Epidermal melanocyte (primary cell): ENCODE results near the gene DNAH10.
"Not testable (repeated sequence)": the region's sequence is repeated elsewhere in the genome, so short reads cannot be mapped to it uniquely, and the experiment has no call there.

Source experiments
- DNase-seq: peaks from one replicate; pipeline ENCODE4 v3.0.0; 2011; ENCODE audit warnings: low spot score; ENCODE audit not compliant: insufficient read length

DNAH10 gene

DNA sequence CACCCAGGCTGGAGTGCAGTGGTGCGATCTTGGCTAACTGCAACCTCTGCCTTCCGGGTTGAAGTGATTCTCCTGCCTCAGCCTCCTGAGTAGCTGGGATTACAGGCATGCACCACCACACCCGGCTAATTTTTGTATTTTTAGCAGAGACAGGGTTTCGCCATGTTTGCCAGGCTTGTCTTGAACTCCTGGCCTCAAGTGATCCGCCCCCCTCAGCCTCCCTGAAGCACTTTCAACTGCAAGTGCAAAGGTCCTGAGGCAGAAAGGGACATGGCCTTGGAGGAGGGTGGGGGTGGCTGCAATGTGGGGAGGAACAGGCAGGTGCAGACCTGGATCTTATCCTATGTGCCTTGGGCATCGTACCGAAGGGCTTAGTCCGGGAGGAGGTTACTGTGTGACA lies 27.3 kb downstream of the DNAH10 start:
- not testable (repeated sequence) for DNase-seq

DNA sequence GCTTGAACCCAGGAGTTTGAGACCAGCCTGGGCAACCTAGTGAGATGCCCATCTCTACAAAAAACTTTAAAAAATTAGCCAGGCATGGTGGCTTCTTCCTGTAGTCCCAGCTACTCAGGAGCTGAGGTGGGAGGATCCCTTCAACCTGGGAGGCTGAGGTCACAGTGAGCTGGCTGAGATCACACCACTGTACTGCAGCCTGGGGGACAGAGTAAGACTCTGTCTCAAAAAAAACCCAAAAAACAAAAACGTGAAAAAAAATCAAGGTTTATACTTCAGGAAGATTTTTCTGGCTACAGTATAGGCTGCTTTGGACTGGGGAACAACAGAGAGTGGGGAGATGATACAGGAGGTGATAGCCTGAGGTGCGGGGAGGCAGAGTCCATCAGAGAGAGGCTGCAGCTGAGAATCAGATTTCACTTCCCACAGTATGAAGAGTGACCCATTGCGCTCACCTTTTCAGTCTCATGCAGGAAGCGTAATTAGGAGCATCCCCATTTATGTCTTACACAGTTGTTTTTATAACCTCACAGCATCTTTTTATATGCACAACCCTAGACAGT lies 28.9 kb downstream of the DNAH10 start:
- DNase-seq = no peak

DNA sequence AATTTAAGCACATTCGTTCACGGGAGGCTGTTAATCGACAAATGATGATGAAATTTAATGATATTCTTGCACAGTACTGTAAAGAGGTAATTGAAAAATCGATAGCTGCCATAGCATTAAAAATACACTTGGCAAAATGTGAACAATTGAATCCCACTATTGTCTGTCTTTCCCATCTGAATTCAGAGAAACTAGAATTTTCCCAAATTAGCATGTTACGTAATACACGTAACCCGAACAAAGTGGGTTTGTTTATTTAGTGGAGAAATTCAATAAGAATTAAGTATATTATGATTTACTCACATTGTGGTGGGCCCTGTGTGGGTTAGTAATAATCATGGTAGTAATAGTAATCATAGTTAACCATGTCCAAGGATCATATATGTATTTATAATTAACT lies 31.9 kb downstream of the DNAH10 start:
- no peak for DNase-seq

DNA sequence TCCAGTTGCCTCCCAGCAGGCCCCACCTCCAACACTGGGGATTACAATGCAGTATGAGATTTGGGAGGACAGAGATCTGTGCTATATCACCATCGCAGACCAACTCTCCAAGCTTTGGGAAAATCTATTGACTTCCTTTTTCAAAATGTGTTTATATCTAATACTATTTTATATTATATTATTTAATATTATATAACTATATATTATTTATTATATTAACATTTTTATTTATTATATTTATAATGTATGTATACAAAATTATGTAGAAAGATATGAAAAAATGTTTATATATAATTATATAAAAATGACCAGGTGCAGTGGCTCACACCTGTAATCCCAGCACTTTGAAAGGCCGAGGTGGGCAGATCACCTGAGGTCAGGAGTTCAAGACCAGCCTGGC lies 36.4 kb downstream of the DNAH10 start:
- DNase-seq = no peak

DNA sequence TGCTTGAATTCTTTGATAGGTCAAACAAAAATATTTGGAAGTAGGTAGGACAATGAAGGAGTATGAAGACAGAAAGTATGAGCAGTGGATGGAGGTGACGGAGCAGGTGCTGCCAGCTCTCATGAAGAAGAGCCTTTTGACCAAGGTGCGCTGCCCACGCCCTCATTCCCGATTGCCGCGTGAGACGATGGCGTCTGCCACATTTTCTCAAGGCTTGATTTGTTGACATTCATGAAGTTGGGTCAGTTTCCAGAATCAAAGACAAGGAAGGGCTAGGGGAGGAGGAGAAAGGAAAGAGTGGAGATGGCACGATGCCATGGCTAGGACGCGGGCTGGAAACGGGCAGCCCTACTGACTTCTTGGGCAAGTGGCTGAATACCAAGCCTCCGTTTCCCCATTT lies 37.1 kb downstream of the DNAH10 start:
- DNase-seq = no peak

DNA sequence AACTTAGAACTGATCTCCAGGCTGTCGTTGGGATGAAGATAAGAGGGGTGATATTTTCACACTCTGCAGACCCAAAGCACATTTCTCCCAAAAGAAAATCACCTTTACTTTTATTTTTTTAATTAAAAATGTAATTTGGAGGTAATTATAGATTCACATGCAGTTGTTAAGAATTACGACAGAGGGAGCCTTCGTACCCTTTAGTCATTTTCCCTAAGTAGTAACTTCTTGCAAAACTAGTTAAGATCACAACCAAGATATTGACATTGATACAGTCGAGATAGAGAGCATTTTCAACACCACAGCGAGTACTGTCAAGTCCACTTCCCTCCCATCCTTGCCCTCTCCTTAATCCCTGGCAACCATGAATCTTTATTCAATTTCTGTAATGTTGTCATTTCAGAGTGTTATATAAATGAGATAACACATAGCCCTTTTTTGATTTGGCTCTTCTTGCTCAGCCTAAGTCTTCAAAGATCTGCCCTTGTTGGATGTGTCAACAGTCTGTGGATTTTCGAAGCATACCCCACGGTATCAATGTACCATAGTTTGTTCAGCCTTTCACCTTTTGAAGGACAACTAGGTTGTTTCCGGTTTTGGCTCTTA lies 39.6 kb downstream of the DNAH10 start:
- no peak for DNase-seq

DNA sequence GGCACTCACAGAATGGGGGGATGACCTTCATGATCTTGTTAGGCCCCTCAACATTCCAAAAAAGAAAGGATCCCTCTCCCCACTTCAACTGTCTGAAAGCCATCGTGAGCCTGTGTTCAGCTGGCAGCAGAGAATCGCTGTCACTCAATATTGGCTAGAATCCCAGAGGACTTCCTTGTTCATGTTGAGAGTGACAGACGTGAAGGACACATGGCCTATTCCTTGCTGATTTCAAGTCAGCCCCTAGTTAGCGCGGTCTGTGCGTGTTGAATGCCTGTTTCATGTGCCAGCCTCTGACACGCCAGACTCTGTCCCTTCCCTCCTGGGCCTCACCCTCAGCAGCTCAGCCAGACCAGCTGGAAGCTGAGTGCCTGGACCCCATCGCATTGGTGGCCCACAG lies 43.1 kb downstream of the DNAH10 start:
- no peak for DNase-seq

DNA sequence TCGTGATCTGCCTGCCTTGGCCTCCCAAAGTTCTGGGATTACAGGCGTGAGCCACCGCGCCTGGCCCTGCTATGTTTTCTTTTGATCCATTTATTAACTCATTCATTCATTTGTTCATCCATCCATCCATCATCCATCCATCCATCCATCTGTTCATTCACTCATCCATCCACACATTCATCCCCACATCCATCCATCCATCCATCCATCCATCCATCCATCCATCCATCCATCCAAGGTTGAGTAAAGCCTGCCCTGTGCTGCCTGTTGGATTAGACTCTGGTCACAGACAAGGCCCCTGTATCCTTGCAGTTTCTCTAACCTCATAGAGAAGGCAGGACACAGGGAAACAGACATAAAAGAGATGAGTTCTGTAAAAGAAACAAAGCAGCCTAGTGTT lies 44.9 kb downstream of the DNAH10 start:
- no peak for DNase-seq

DNA sequence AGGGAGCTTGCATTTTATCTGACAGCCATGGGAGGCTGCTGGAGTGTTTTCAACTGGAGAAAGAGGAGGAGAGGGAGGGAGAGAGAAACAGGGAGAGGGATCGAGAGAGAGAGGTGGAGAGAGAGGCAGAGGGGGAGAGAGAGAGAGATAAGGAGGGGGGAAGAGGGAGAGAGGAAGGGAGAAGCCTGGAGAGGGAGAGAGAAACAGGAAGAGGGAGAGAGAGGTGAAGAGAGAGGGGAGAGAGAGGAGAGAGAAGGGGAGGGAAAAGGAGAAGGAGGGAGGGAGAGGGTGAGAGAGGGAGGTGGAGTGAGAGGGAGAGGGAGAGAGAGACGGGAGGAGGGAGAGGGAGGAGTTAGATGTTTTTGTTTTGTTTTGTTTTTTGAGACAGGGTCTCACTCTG lies 45.6 kb downstream of the DNAH10 start:
- DNase-seq = no peak

DNA sequence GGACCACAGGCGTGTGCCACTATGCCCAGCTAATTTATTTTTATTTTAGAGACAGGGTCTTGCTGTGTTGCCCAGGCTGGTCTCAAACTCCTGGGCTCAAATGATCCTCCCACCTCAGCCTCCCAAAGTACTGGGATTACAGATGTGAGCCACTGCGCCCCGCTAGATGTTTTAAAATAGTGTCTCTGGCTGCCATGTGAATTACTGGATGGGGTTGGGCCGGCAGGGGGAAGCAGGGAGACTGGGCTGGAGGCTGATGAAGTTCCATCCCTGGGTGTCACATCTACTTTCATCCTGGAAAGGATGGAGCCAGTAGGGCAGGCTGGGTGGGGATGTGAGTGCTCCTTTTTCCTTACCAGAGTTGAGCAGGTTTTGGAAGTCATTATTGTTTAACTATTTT lies 46.1 kb downstream of the DNAH10 start:
- DNase-seq = no peak

DNA sequence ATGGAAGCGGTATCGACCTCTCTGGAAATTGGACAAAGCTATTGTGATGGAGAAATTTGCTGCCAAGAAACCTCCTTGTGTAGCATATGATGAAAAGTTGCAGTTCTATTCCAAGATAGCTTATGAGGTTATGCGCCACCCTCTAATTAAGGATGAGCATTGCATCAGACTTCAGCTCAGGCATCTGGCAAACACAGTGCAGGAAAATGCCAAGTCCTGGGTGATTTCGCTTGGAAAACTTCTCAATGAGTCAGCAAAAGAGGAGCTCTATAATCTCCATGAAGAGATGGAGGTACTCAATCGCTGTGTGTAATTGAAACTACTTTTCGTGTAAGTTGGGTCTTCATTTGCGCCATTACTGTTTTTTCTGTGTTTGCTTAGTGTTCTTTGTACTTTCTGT lies 51.2 kb downstream of the DNAH10 start:
- no peak for DNase-seq

DNA sequence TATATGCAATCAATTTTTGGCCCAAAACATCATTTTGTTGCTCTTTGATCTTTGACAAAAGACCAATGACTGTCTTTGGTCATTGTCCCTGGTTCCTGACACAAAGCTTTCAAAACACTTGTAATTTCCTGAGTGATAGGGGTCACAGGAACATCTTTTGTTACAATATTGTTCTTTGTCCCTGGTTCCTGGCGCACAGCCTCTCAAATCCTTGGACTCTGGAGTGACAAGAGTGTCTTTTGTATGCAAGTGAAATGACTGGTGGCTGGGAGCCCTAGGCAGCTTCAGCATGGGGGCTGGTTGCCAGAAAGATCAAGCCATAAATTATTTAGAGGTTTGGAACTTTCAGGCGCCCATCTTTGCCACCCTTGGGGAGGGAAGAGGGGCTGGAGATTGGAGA lies 53.9 kb downstream of the DNAH10 start:
- no peak for DNase-seq

DNA sequence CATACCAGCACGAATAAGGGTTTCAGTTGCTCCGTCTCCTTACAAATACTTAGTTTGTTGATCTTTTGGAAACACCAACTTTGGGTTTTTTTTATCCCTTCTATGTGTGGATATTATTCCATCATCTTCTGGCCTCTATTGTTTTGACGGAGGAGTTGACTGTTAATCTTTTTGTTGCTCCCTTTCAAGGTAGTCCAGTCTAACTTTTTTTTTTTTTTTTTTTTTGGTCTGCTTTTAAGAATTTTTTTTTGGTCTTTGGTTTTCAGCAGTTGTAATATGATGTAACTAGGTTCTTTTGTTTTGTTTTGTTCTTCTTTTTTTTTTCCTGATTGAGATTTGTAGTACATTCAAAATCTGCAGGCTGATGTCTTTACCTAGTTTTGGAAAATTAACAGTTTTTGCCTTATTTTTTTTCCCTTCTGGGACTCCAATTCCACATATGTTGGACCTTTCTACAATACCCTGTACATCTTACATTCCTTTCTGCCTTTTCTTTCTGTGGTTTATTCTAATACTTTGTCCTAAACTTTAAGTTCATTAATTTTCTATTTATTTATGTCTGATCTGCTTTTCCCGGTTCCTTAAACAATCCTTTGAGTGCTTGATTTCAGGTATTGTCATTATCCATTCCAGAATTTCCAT lies 54.9 kb downstream of the DNAH10 start:
- DNase-seq = no peak

DNA sequence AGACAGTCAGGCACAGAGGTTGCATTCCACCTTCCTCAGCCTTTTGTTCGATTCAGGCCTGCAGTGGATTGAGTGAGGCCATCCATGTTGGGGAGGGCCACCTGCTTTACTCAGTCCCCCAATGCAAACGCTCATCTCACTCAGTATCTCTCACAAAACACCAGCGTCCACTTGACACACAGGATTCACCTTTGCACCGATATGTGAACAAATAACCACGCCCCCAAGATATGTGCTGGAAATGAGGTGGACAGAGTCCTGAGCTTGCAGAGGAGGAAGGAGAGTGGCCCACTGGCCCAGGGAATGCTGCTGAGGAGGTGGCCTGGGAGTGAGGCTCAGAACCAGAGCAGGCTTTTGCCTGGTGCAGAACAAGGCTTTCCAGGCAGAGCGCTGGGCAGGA lies 60.7 kb downstream of the DNAH10 start:
- no peak for DNase-seq

DNA sequence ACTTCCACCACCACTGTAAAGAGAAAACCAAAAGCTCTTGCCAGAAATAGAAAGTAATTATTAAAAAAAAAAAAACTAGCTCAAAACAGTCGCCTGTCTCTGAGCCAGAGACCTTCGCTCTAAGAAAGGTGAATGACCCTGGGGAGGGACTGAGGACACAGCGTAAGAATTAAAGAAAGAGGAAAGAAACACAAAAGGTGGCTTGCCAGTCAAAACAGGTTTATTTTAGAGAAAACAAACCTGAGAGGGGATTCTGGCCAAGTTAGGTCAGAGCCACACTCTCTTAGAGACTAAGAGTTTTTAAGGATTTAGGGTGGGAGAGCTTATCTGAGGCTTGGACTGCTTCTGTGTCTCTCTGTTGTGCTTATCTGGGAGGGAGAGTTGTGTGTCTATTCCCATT lies 66.0 kb downstream of the DNAH10 start:
- DNase-seq = no peak

DNA sequence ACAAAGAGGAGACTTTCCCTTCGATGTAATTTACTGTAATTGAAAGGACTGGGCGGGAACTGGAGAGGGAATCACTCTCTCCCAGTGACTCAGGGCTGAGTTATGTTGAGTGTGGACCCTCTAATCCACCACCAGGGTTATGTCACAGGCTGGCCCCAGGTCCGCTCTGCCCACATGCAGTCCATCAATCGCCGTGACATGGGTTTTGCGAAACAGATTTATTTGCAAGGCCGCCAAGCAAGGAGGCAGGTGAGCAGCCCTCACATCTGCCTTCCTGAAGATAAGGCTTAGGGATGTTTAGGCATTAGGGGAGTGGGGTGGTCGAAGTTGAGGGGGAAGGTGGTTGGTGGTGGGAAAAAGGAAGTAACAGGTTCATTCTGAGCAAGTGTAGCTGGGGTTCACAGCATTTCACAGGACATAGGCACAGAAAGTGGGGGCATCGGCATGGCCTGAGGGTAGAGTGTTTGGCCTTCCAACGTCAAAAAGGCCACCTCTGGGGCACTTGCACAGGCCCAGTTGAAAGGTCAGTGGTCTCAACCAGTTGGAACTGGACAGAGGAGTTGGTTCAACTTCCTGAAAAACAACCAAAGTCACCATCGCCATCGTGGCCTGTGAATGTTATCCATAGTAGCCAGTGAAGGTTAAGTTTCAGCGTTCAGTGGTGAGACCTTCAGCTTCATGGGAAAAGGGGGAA lies 66.9 kb downstream of the DNAH10 start:
- DNase-seq = no peak

DNA sequence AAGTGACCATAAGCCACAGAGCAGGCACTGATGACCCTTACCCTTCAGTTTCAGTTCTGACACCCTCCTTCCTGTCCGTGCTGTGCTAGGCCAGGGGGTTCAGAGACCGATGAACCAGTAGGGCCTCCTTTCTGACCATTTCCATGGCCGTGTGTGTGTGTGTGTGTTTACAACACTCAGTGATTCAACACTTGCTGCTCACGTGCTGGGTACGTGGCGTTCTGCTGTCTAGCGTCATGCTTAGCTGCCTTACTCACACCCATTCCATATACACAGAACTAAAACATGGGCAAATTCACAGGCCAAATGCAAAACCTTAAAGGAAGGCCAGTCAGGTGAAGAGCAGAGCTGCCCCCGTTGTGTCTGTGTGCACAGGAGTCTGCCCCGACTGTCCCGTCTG lies 67.5 kb downstream of the DNAH10 start:
- DNase-seq = no peak

DNA sequence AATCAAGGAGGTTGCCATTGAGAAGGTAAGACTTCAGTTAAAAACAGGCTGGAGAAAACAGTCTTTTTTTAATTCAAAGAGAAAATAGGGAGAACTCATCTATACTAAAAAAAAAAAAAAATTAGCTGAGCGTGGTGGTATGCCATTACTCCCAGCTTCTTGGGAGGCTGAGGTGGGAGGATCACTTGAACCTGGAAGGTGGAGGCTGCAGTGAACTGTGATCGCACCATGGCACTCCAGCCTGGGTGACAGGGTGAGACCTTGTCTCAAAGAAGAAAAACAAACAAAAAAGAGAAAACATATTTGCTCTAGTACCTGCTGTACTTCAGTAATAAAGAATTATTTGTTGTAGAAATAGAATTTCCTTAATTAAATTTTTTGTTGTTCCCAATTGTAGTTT lies 68.6 kb downstream of the DNAH10 start:
- no peak for DNase-seq

DNA sequence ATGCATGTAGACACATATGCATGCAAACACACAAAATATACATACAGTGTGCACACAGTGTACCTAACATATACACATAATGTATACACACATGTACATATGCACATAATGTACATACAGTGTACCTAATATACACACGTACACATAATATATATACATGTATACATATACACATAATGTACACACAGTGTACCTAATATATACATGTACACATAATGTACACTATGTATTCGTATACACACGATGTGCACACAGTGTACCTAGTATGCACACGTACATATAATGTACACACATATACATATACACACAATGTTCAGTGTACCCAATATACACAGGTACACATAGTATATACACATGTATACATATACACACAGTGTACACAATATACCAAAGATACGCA lies 70.0 kb downstream of the DNAH10 start:
- DNase-seq = no peak

DNA sequence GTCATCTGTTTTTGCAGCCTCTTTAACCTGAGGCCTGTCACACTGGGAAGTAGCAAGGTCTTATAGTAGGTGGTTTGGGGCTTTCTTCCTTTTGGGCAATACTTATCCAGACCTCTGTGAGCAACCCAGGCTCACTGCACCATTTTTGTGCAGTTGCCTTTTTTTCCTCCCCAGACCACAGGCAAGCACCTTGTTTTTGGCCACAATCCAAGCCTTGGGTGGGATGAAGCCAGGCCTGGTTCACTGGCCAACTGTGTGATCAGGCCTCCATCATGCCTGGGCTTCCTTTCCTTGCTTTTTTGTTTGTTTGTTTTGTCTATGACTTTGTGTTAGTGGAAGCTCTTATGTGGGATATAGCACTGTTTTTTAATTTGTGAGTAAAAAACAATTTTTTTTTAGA lies 71.7 kb downstream of the DNAH10 start:
- no peak for DNase-seq

DNA sequence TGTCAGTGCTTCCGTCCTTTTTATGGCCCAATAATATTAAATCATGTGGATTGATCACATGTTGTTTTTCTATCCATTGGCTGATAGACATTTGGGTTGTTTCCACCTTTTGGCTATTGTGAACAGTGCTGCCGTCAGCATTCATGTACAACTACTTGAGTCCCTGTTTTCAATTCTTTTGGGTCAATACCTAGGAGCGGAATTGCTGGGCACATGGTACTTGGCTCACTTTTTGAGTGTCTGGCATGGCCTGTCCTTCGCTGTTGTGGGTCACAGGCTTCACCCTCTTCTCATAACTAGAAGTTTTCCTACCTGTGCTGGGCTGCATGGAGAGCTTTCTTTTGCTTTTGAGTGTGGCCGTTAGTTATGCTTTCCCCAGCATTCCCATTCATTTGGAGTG lies 72.7 kb downstream of the DNAH10 start:
- DNase-seq = no peak

DNA sequence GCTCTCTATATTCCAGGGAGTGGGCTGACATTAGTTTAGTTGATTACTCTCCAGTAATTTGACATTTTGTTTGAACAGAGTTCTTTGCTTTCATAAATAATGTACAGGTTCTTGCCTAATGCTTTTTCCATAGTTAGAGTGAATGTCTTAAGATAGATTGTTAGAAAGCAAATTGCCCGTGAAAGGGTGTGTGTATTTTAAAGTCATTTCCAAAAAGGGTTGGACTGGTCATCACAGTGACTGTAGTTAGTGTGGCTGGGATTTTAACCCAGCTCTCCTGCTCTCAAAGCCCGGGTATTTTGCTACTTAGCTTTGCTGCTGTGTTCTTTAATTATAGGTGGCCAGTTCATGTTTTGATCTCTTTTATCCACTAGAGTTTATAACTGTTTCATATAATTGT lies 74.2 kb downstream of the DNAH10 start:
- no peak for DNase-seq

DNA sequence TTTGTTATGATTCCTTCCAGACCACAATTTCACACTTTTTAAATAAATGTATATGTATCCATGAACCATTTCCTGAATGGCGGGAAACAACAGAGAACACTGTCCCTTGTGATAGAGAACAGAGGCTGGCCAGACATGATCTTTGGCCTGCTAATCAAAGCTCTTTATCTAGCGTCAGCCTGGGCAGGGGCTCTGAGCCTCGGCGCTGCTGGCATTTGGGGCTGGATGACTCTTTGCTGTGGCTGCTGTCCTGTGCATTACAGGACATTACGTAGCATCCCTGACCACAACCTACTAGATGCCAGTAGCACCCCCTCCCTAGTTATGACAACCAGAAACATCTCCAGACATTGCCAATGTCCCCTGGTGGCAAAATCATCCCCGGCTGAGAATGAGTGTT lies 77.7 kb downstream of the DNAH10 start:
- no peak for DNase-seq
